Activated CD8-positive, alpha-beta T cell treated with anti-CD3 and anti-CD28 coated beads for 36 hours (primary cell): ENCODE data around the gene PIBF1. TPM values are rescaled to one million over a fixed set of nuclear protein-coding genes. Genes with fewer than 3 reads are reported as not detected.
"Not testable (repeated sequence)": the region's sequence is repeated elsewhere in the genome, so short reads cannot be mapped to it uniquely, and the experiment has no call there.

Experiments
- ATAC-seq: fragments of 200-7000 bp; cut with Tn5 transposase; one replicate; pipeline ENCODE4 v1.10.0; 2021; ENCODE audit warnings: mild to moderate bottlenecking, moderate library complexity
- CTCF ChIA-PET: fragments of 350-600 bp; sonication (Branson Sonifier 250); formaldehyde crosslinking; loops from one replicate; lab custom pipeline; 2021; ENCODE audit warnings: antibody characterized with exemption; lab: Charles Lee
- POLR2A ChIA-PET: fragments of 350-600 bp; sonication (Branson Sonifier 250); formaldehyde crosslinking; loops from one replicate; lab custom pipeline; 2021; ENCODE audit warnings: antibody characterized with exemption; lab: Charles Lee
- DNase-seq: peaks from one replicate; pipeline ENCODE4 v3.0.0-alpha.2; 2020
- H3K27ac Mint-ChIP-seq: one replicate; pipeline ENCODE4 v1.8.0; 2021; ENCODE audit warnings: mild to moderate bottlenecking, mixed read lengths
- H3K27me3 Mint-ChIP-seq: one replicate; pipeline ENCODE4 v1.8.0; 2021; ENCODE audit warnings: mixed read lengths
- H3K36me3 Mint-ChIP-seq: one replicate; pipeline ENCODE4 v1.8.0; 2021; ENCODE audit warnings: low read depth, mixed read lengths
- H3K4me1 Mint-ChIP-seq: one replicate; pipeline ENCODE4 v1.8.0; 2021; ENCODE audit warnings: low read depth, mixed read lengths
- H3K4me3 Mint-ChIP-seq: one replicate; pipeline ENCODE4 v1.8.0; 2021; ENCODE audit warnings: mild to moderate bottlenecking, moderate library complexity, mixed read lengths
- H3K9me3 Mint-ChIP-seq: one replicate; pipeline ENCODE4 v1.8.0; 2021; ENCODE audit warnings: mixed read lengths
- intact Hi-C: fragments of 100-400 bp; cut with micrococcal nuclease; formaldehyde crosslinking; loops from one replicate; pipeline ENCODE4 v1.10.0; 2022
- total RNA-seq, 2 experiments: library from RNA; stranded (reverse); gene quantifications; one replicate each; pipeline ENCODE4 v1.2.3, GENCODE V29; 2021
- TF ChIP-seq, protein P1 (sequence below): fragments of 200-600 bp; IDR thresholded peaks from one replicate; pipeline ENCODE4 v1.8.0; 2022; ENCODE audit warnings: antibody characterized with exemption, mild to moderate bottlenecking

PIBF1 gene
- total RNA-seq, 2 experiments from 2014 or later: 26.2 to 29.7 TPM

DNA sequence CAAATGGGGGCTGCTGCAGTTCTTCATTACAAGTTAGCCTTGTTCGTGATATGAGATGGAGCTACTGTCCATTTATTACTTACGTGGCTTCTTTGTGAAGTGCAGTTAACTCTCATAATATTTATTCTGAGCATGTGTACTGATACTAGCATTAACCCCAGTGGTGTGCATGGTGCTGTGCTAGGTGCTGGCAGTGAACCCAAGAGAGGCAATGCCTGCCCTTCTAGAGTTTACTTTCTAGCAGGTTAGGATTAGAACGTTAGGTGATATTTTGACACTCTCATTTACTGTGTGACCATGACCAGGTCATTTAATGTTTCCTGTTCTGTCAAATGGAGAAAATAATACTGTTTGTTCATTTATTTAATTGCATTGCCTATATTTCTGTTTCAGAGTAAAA lies 16.9 kb downstream of the PIBF1 start:
- no peak for ATAC-seq
- ChIA-PET POLR2A (no interaction called here), CTCF (interaction anchor here (1.1 kb wide), 1 partner anchor 9 kb away, joined by 3 read pairs; no protein-coding TSS in a partner anchor)
- H3K4me1 Mint-ChIP-seq: peaks cover 11% of the 10 kb centered on the region
- H3K27ac Mint-ChIP-seq: no peak overlapping the region
- H3K4me3 Mint-ChIP-seq: no peak overlapping the region
- intact Hi-C loops: no loop called here
- peaks cover 45% of the 10 kb centered on the region for H3K36me3 Mint-ChIP-seq
- H3K27me3 Mint-ChIP-seq: no peaks in the 10 kb centered on the region
- H3K9me3 Mint-ChIP-seq: peaks cover 4% of the 10 kb centered on the region
- TF ChIP-seq, protein P1, sequence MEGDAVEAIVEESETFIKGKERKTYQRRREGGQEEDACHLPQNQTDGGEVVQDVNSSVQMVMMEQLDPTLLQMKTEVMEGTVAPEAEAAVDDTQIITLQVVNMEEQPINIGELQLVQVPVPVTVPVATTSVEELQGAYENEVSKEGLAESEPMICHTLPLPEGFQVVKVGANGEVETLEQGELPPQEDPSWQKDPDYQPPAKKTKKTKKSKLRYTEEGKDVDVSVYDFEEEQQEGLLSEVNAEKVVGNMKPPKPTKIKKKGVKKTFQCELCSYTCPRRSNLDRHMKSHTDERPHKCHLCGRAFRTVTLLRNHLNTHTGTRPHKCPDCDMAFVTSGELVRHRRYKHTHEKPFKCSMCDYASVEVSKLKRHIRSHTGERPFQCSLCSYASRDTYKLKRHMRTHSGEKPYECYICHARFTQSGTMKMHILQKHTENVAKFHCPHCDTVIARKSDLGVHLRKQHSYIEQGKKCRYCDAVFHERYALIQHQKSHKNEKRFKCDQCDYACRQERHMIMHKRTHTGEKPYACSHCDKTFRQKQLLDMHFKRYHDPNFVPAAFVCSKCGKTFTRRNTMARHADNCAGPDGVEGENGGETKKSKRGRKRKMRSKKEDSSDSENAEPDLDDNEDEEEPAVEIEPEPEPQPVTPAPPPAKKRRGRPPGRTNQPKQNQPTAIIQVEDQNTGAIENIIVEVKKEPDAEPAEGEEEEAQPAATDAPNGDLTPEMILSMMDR: no peak
- no peak for DNase-seq

GRCh38 chr13:72804301-72804700 lies 22.4 kb downstream of the PIBF1 start:
- DNase-seq (no peak), ATAC-seq (no peak)
- Mint-ChIP-seq H3K4me1 (peaks cover 4% of the 10 kb centered on the region), H3K36me3 (peaks cover 49% of the 10 kb centered on the region), H3K27ac (no peak overlapping the region), H3K4me3 (no peak overlapping the region), H3K27me3 (no peaks in the 10 kb centered on the region), H3K9me3 (no peaks in the 10 kb centered on the region)
- POLR2A ChIA-PET: no interaction called here
- CTCF ChIA-PET: no interaction called here
- intact Hi-C loops: no loop called here
- TF ChIP-seq, protein P1: no peak

GRCh38 chr13:72805676-72806346 lies 23.9 kb downstream of the PIBF1 start:
- no peaks in the 10 kb centered on the region for H3K27me3 Mint-ChIP-seq
- no peak overlapping the region for H3K4me3 Mint-ChIP-seq
- DNase-seq (no peak), ATAC-seq (no peak)
- TF ChIP-seq, protein P1: no peak
- POLR2A ChIA-PET: no interaction called here
- H3K36me3 Mint-ChIP-seq: peaks cover 45% of the 10 kb centered on the region
- CTCF ChIA-PET: no interaction called here
- peaks cover 4% of the 10 kb centered on the region for H3K4me1 Mint-ChIP-seq
- no peaks in the 10 kb centered on the region for H3K9me3 Mint-ChIP-seq
- H3K27ac Mint-ChIP-seq: no peak overlapping the region
- intact Hi-C loops: no loop called here

GRCh38 chr13:72806514-72806913 lies 24.6 kb downstream of the PIBF1 start:
- H3K27ac Mint-ChIP-seq, DNase-seq, CTCF ChIA-PET, POLR2A ChIA-PET, intact Hi-C loops, H3K9me3 Mint-ChIP-seq, ATAC-seq, H3K4me3 Mint-ChIP-seq, H3K4me1 Mint-ChIP-seq, H3K27me3 Mint-ChIP-seq: not testable (repeated sequence)
- H3K36me3 Mint-ChIP-seq: peaks cover 42% of the 10 kb centered on the region

GRCh38 chr13:72808917-72809500 lies 27.1 kb downstream of the PIBF1 start:
- intact Hi-C loops: no loop called here
- CTCF ChIA-PET: interaction anchor here (1.1 to 2.1 kb wide), 4 partner anchors 11 to 59 kb away, joined by 3 to 8 read pairs (median 4); no protein-coding TSS in a partner anchor

More at GRCh38 chr13:72808917-72809500, 27.1 kb downstream of the PIBF1 start:
- no peak overlapping the region for H3K4me3 Mint-ChIP-seq
- H3K4me1 Mint-ChIP-seq: no peaks in the 10 kb centered on the region
- no peaks in the 10 kb centered on the region for H3K27me3 Mint-ChIP-seq
- peaks cover 32% of the 10 kb centered on the region for H3K36me3 Mint-ChIP-seq
- DNase-seq: no peak
- ATAC-seq: no peak
- H3K27ac Mint-ChIP-seq: no peak overlapping the region
- TF ChIP-seq, protein P1: peak; percentile 84
- POLR2A ChIA-PET: no interaction called here
- H3K9me3 Mint-ChIP-seq: no peaks in the 10 kb centered on the region
